Measurements from ENCODE around the gene C4orf50. TPM values are rescaled to one million over a fixed set of nuclear protein-coding genes. Genes with fewer than 3 reads are reported as not detected.

C4orf50 gene
- total and polyA plus RNA-seq, 2 of the 8 experiments (the other 6 are each of a cell fraction or from before 2014, with no cell fraction given): 0.08 to 0.22 TPM

GRCh38 chr4:5854929-5855328, 163.3 kb downstream of the C4orf50 start:
- peaks cover 8% of the 10 kb centered on the region for H3K79me1 ChIP-seq (ENCODE audit: low read depth, low read length)
- POLR2A ChIA-PET (ENCODE audit: partially characterized antibody): interaction anchor here (1.3 kb wide), 1 partner anchor 8 kb away, joined by 3 read pairs; no protein-coding TSS in a partner anchor
- no peak overlapping the region for H4K91ac ChIP-seq (replicated peaks; ENCODE audit: insufficient read length, low read length)
- CTCF ChIA-PET (ENCODE audit: partially characterized antibody): interaction anchor here (1.0 to 1.1 kb wide), 2 partner anchors 109 to 127 kb away, joined by 4 to 5 read pairs; no protein-coding TSS in a partner anchor
- H2AK5ac ChIP-seq (ENCODE audit: low read depth, low read length): no peak overlapping the region
- no peak overlapping the region for H4K5ac ChIP-seq (ENCODE audit: insufficient read length, low read depth, low read length)
- H3K4me2 ChIP-seq (ENCODE audit: insufficient read depth in 1 of 2, low read depth in 2 of 2, low read length in 2 of 2): no peak overlapping the region
- no peak overlapping the region for H2BK12ac ChIP-seq (ENCODE audit: low read depth, low read length)
- H3K36me3 ChIP-seq (ENCODE audit: control insufficient read depth in 2 of 4, insufficient read depth in 4 of 4, low read length in 3 of 4): peaks cover 9 to 48% (median 31%) of the 10 kb centered on the region in 4 experiments
- H2BK5ac ChIP-seq (ENCODE audit: low read depth, low read length): no peak overlapping the region
- no peaks in the 10 kb centered on the region for H3K27me3 ChIP-seq (replicated peaks in 1 of 4; ENCODE audit: control insufficient read depth in 3 of 4, extremely low read depth in 1 of 4, insufficient read depth in 3 of 4, low read length in 3 of 4)
- FAIRE-seq: no peak
- WGBS, 2 experiments (ENCODE audit: extremely low coverage in 1 of 2, insufficient coverage in 1 of 2, insufficient read length in 1 of 2, insufficient replicate concordance in 2 of 2, low coverage in 1 of 2, low lambda C conversion rate in 2 of 2, missing lambda C conversion rate in 1 of 2): 98% methylated on average over 3 of the region's 3 CpGs; no CpG with 5 or more reads in 1 of the 2 experiments
- H3K4me1 ChIP-seq (replicated peaks in 1 of 4; ENCODE audit: control insufficient read depth in 3 of 4, insufficient read depth in 4 of 4, low read length in 3 of 4): no peaks in the 10 kb centered on the region
- no peak for DNase-seq (ENCODE audit: low read depth in 1 of 2, low spot score in 2 of 2)
- no peak overlapping the region for H2BK15ac ChIP-seq (ENCODE audit: low read length)
- H3K27ac ChIP-seq (ENCODE audit: low read depth, low read length): no peak overlapping the region
- H3K4ac ChIP-seq (replicated peaks; ENCODE audit: insufficient read length, low read depth, low read length): no peak overlapping the region
- peaks cover 5 to 27% of the 10 kb centered on the region in 2 experiments for H4K20me1 ChIP-seq (replicated peaks in 1 of 2; ENCODE audit: control insufficient read depth in 1 of 2, insufficient read depth in 2 of 2, low read length in 2 of 2)
- no peak overlapping the region for H2BK20ac ChIP-seq (ENCODE audit: low read length)
- H2BK120ac ChIP-seq (replicated peaks; ENCODE audit: low read depth, low read length): no peak overlapping the region
- no peak overlapping the region for H2AFZ ChIP-seq (ENCODE audit: low read length)
- H3K23me2 ChIP-seq (ENCODE audit: low read depth, low read length): peaks cover 13% of the 10 kb centered on the region; the same call in 1 of the 2 replicates
- H3K9ac ChIP-seq (replicated peaks in 1 of 4; ENCODE audit: extremely low read depth in 1 of 4, low read depth in 3 of 4, low read length in 3 of 4): no peak overlapping the region
- H3K14ac ChIP-seq (ENCODE audit: insufficient read length): no peak overlapping the region
- H3K23ac ChIP-seq (ENCODE audit: insufficient read length): no peak overlapping the region
- H3K18ac ChIP-seq (ENCODE audit: extremely low read depth, low read length): no peak overlapping the region
- no peak overlapping the region for H3K56ac ChIP-seq (replicated peaks; ENCODE audit: insufficient read length, low read depth, low read length)
- no peaks in the 10 kb centered on the region; a peak in 1 of 4 replicates for H3K9me3 ChIP-seq (ENCODE audit: insufficient read depth in 2 of 2, low read depth in 1 of 2, low read length in 1 of 2)
- no peak overlapping the region for H4K8ac ChIP-seq (ENCODE audit: extremely low read depth, insufficient read depth, low read length)
- H3K4me3 ChIP-seq (ENCODE audit: extremely low read depth in 1 of 4, insufficient read depth in 2 of 4, low read depth in 3 of 4, low read length in 4 of 4): no peak overlapping the region
- peaks cover 0 to 25% of the 10 kb centered on the region in 2 experiments for H3K79me2 ChIP-seq (ENCODE audit: control insufficient read depth in 1 of 2, insufficient read depth in 2 of 2, low read length in 2 of 2)
- TF ChIP-seq TCF12 (IDR thresholded peaks at IDR 0.05; ENCODE audit: low read depth, low read length) (no peak), BACH1 (IDR thresholded peaks at IDR 0.05; ENCODE audit: low read length) (no peak), E2F6 (IDR thresholded peaks at IDR 0.05) (no peak)

Measured in H1 (cell line).